ENCODE results near the gene NEK1. TPM values are rescaled to one million over a fixed set of nuclear protein-coding genes. Genes with fewer than 3 reads are reported as not detected.

Gene NEK1
- total and polyA plus RNA-seq, 2 of the 8 experiments (the other 6 are each of a cell fraction or from before 2014, with no cell fraction given) = 3.9 to 11.7 TPM

DNA sequence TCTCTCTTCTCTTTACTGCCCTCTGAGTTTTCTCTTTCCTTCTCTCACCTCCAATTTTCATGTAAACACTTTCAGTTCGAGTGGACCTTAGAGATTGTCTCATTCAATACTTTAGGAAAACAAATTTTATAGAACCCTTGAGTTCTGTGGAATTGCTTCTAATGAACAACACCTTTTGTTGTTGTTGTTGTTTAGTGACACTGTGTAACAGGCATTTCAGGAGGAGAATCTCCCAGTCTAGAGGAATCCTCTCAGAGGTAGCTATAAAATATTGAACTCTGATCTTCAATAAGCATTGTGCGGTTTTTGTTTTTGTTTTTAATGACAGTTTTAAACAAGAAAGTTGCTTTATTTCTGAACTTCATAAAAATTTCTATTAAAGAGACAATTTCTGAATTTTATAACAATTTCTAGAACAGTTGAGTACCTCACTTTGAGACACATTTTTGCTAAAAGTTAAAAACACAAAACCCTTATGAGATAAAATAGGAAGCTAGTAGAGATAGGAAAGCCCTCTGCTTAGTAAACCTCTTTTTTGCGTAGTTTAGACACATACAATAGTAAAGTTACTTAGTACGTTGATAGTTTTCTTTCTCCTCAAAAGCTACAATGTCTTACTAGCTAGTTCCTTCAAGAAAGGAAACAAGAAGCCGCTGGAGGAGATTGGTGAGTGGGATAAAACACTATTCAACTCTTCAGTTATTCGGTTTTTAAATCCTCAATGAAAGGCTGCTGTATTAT lies 46.8 kb upstream of the NEK1 start:
- H3K23ac ChIP-seq (ENCODE audit: insufficient read length) = no peak overlapping the region
- no peak overlapping the region for H2AFZ ChIP-seq (ENCODE audit: low read length)
- H2BK12ac ChIP-seq (ENCODE audit: low read depth, low read length) = no peak overlapping the region
- H3K9me3 ChIP-seq (ENCODE audit: insufficient read depth in 2 of 2, low read depth in 1 of 2, low read length in 1 of 2) = no peaks in the 10 kb centered on the region
- DNase-seq (ENCODE audit: low read depth in 1 of 2, low spot score in 2 of 2) (no peak), FAIRE-seq (no peak)
- no peaks in the 10 kb centered on the region for H3K23me2 ChIP-seq (ENCODE audit: low read depth, low read length)
- no peak overlapping the region for H3K14ac ChIP-seq (ENCODE audit: insufficient read length)
- H3K27ac ChIP-seq (ENCODE audit: low read depth, low read length) = no peak overlapping the region
- no peak overlapping the region for H2BK20ac ChIP-seq (ENCODE audit: low read length)
- 82% methylated on average over 6 of the region's 6 CpGs; no CpG with 5 or more reads in 1 of the 2 experiments for WGBS, 2 experiments (ENCODE audit: extremely low coverage in 1 of 2, insufficient coverage in 1 of 2, insufficient read length in 1 of 2, insufficient replicate concordance in 2 of 2, low coverage in 1 of 2, low lambda C conversion rate in 2 of 2, missing lambda C conversion rate in 1 of 2)
- H2AK5ac ChIP-seq (ENCODE audit: low read depth, low read length) = no peak overlapping the region
- H3K79me2 ChIP-seq (ENCODE audit: control insufficient read depth in 1 of 2, insufficient read depth in 2 of 2, low read length in 2 of 2) = peaks cover 0 to 44% of the 10 kb centered on the region in 2 experiments; a peak in 2 of 4 replicates
- H2BK120ac ChIP-seq (replicated peaks; ENCODE audit: low read depth, low read length) = no peak overlapping the region
- H4K20me1 ChIP-seq (replicated peaks in 1 of 2; ENCODE audit: control insufficient read depth in 1 of 2, insufficient read depth in 2 of 2, low read length in 2 of 2) = no peaks in the 10 kb centered on the region
- ChIA-PET CTCF (ENCODE audit: partially characterized antibody) (interaction anchor here (0.7 to 2.2 kb wide), 5 partner anchors 13 to 64 kb away, joined by 3 to 8 read pairs (median 3); partner anchors contain the start of gene NEK1), POLR2A (ENCODE audit: partially characterized antibody) (interaction anchor here (1.9 to 2.4 kb wide), 2 partner anchors 10 to 39 kb away, joined by 11 to 12 read pairs; partner anchors contain the start of gene CLCN3)
- H3K79me1 ChIP-seq (ENCODE audit: low read depth, low read length) = no peaks in the 10 kb centered on the region
- H4K8ac ChIP-seq (ENCODE audit: extremely low read depth, insufficient read depth, low read length) = no peak overlapping the region
- no peak overlapping the region for H3K56ac ChIP-seq (replicated peaks; ENCODE audit: insufficient read length, low read depth, low read length)
- TF ChIP-seq NRF1 (IDR thresholded peaks at IDR 0.05; ENCODE audit: low read depth, low read length) (no peak), KDM5A (IDR thresholded peaks at IDR 0.05; ENCODE audit: low read length) (no peak), CBX5 (IDR thresholded peaks at IDR 0.05; ENCODE audit: low read depth, low read length) (no peak), TCF12 (IDR thresholded peaks at IDR 0.05; ENCODE audit: low read depth, low read length) (no peak), JUN (IDR thresholded peaks at IDR 0.05; ENCODE audit: low read depth, low read length) (no peak), POLR2AphosphoS5 (IDR thresholded peaks at IDR 0.05; ENCODE audit: low read depth, low read length) (no peak), HDAC6 (IDR thresholded peaks at IDR 0.05; ENCODE audit: low read depth, low read length) (no peak), RAD21 (IDR thresholded peaks at IDR 0.05 in 1 of 2, conservative IDR thresholded peaks at IDR 0.05 in 1 of 2; ENCODE audit: low read depth in 2 of 2, low read length in 2 of 2) (no peak), SIN3A (conservative IDR thresholded peaks at IDR 0.05 in 1 of 2, IDR thresholded peaks at IDR 0.05 in 1 of 2; ENCODE audit: low read depth in 1 of 2, low read length in 2 of 2) (no peak)
- no peak overlapping the region for H3K4ac ChIP-seq (replicated peaks; ENCODE audit: insufficient read length, low read depth, low read length)
- H3K18ac ChIP-seq (ENCODE audit: extremely low read depth, low read length) = no peak overlapping the region
- no peak overlapping the region for H4K5ac ChIP-seq (ENCODE audit: insufficient read length, low read depth, low read length)
- peaks cover 0 to 2% (median 2%) of the 10 kb centered on the region in 4 experiments; a peak in 3 of 7 replicates for H3K4me1 ChIP-seq (replicated peaks in 1 of 4; ENCODE audit: control insufficient read depth in 3 of 4, insufficient read depth in 4 of 4, low read length in 3 of 4)
- peak overlapping the region in 1 of 4 experiments; percentile 56; a peak in 1 of 8 replicates for H3K4me3 ChIP-seq (ENCODE audit: extremely low read depth in 1 of 4, insufficient read depth in 2 of 4, low read depth in 3 of 4, low read length in 4 of 4)
- H2BK15ac ChIP-seq (ENCODE audit: low read length) = no peak overlapping the region
- no peaks in the 10 kb centered on the region for H3K27me3 ChIP-seq (replicated peaks in 1 of 4; ENCODE audit: control insufficient read depth in 3 of 4, extremely low read depth in 1 of 4, insufficient read depth in 3 of 4, low read length in 3 of 4)
- no peak overlapping the region for H3K9ac ChIP-seq (replicated peaks in 1 of 4; ENCODE audit: extremely low read depth in 1 of 4, low read depth in 3 of 4, low read length in 3 of 4)
- H3K4me2 ChIP-seq (ENCODE audit: insufficient read depth in 1 of 2, low read depth in 2 of 2, low read length in 2 of 2) = peak overlapping the region; percentile 67 to 70; a peak in 1 of 4 replicates
- H2BK5ac ChIP-seq (ENCODE audit: low read depth, low read length) = no peak overlapping the region
- no peak overlapping the region for H4K91ac ChIP-seq (replicated peaks; ENCODE audit: insufficient read length, low read length)
- H3K36me3 ChIP-seq (ENCODE audit: control insufficient read depth in 2 of 4, insufficient read depth in 4 of 4, low read length in 3 of 4) = no peaks in the 10 kb centered on the region
